Epidermal melanocyte (primary cell): ENCODE results near the gene SELENOV.

Experiments
- DNase-seq: peaks from one replicate; pipeline ENCODE4 v3.0.0; 2011; ENCODE audit warnings: low spot score; ENCODE audit not compliant: insufficient read length

SELENOV gene

DNA sequence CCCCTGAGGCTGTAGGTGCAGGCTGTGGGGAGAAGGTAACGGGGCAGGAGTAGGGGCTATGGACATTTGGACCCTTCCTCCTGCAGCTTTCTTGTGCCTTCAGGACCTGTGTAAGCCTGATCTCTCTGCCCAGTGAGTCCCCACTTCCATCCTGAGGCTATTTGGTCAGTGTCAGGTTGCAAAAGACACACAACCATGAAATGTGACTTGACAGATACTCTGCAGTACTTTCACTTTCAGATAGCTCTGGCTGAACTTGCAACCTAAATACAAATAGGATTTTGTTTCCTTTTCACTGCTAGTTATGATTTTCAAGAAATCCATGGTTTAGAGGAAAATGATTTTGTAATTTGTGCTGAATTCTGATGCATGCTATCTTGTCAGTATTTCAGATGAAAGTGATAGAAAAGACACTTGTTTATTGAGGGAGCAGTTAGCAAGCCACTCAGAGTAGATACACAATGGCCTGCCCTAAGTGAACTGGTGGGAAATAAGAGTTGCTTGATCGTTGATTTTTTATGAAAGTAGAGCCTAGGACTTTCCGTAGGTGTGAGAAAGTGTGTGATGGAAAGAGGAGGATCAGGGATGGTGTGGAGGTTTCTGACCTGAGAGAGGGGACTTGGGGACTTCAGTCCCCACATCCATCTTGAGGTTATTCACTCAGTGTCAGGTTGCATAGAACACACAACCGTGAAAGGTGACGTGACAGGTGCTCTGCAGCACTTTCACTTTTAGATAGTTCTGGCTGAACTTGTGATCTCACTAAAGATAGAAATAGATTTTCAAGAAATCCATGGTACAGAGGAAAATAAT lies 43.1 kb downstream of the SELENOV start:
- no peak for DNase-seq

DNA sequence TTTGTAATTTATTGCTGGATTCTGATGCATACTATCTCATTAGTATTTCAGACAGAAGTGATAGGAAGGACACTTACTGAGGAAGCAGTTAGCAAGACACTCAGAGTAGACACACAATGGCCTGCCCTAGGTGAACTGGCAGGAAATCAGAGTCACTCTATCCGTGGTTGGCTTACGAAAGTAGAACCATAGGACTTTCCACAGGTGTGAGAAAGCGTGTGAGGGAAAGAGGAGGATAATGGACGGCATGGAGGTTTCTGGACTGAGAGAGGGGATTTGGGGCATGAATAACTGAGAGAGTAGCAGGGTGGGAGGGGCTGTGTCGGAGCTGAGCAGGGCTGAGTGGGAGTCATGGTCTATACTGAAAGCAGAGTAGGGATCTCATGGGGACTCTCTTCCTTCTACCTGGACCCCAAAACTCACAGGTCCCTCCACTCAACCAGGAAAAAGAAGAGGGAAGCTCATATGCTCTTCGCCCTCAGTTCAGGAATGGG lies 43.7 kb downstream of the SELENOV start:
- no peak for DNase-seq

DNA sequence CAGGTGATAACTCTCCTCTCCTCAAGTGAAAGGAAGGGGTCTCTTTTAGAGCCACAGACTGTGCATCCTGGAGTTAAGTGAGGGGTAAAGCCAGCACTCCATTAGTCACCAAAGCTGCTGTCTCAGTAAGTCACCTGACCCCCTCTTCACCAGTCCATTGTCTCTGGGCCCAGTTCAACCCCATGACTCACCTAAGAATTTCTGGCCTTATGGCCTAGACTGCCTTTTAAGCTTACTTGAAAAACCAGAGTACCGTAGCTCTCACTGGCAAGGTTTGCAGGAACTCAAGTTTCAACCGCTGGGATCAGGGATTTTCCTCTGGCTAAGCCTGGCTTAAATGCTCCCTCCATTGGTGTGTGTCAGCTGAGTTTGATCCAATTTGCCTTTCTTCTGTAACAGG lies 48.5 kb downstream of the SELENOV start:
- no peak for DNase-seq

GRCh38 chr19:39566064-39566463 lies 51.1 kb downstream of the SELENOV start:
- no peak for DNase-seq

DNA sequence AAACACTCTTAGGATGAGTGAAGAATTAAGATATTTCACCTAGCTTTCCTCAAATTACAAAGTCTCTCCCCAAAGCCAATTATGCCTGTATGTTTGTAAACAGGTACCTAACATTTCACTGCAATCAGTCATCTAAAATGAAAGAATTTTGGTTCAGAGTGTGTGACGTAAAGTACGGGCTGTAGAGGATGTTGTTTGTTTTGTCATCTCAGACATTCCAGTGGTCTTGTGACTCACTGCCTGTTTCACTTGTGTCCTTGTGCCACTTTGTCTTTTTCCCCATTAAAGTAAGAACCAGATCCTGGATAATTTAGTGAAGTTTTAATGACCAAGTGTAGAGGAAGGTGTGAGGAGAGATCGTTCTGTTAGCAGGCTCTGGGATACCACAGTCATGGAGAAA lies 53.7 kb downstream of the SELENOV start:
- no peak for DNase-seq
